Fibroblast of villous mesenchyme (primary cell): ENCODE data around the gene MAN1C1. TPM values are rescaled to one million over a fixed set of nuclear protein-coding genes. Genes with fewer than 3 reads are reported as not detected.
A peak's percentile ranks its signal among the peaks of the same experiment; 100 is the strongest.

ENCODE experiments used
- DNase-seq: peaks from one replicate; pipeline ENCODE4 v3.0.0-alpha.2; 2010; ENCODE audit warnings: low read depth
- H3K4me3 ChIP-seq: 2 replicates; pipeline ENCODE4 v1.5.1; 2011; ENCODE audit warnings: low read depth, mild to moderate bottlenecking, low read length
- total RNA-seq: library from RNA; depleted of rRNA; stranded (reverse); fragments of >200 nt; gene quantifications from 2 replicates; pipeline ENCODE4 v1.2.3, GENCODE V29; 2012
- TF ChIP-seq, protein P1 (sequence below): IDR thresholded peaks from 2 replicates; pipeline ENCODE4 v1.5.1; 2012; ENCODE audit warnings: low read depth, mild to moderate bottlenecking, low read length; ENCODE audit not compliant: insufficient read depth

MAN1C1 gene
- total RNA-seq, 1 donor = 5.2 TPM

DNA sequence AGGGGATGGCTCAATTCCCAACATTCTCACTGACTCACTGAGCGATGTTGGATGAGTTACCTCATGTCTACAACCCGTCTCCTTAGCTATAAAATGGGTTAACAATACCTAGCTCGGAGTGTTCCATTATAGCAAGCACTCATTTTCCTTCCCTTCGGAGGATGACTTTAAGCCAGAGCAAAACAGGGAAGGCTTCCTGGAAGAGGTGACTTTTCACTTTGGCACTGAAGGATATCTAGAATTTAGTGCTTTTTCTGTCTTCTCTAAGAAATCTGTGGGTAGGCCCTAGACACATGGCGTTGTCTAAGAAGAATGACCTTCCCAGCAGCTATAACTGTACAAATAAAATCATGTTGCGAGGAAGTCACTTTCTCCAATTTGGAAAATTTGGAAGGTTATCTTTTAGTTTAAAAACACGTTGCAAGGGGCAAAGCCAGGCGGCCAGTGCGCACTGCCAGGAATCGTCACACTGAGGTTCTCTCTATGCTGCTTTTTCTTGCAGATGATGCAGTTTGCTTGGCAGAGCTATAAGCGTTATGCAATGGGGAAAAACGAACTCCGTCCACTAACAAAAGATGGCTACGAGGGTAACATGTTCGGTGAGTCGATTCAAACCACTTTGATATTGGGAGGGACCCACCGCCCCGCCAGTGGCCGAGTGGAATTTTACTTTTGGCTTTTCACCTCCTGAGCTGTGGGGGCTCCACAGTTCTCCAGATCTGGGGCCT, 69.5 kb downstream of the MAN1C1 start:
- TF ChIP-seq, protein P1, sequence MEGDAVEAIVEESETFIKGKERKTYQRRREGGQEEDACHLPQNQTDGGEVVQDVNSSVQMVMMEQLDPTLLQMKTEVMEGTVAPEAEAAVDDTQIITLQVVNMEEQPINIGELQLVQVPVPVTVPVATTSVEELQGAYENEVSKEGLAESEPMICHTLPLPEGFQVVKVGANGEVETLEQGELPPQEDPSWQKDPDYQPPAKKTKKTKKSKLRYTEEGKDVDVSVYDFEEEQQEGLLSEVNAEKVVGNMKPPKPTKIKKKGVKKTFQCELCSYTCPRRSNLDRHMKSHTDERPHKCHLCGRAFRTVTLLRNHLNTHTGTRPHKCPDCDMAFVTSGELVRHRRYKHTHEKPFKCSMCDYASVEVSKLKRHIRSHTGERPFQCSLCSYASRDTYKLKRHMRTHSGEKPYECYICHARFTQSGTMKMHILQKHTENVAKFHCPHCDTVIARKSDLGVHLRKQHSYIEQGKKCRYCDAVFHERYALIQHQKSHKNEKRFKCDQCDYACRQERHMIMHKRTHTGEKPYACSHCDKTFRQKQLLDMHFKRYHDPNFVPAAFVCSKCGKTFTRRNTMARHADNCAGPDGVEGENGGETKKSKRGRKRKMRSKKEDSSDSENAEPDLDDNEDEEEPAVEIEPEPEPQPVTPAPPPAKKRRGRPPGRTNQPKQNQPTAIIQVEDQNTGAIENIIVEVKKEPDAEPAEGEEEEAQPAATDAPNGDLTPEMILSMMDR = no peak
- no peak for DNase-seq
- H3K4me3 ChIP-seq = no peak overlapping the region

DNA sequence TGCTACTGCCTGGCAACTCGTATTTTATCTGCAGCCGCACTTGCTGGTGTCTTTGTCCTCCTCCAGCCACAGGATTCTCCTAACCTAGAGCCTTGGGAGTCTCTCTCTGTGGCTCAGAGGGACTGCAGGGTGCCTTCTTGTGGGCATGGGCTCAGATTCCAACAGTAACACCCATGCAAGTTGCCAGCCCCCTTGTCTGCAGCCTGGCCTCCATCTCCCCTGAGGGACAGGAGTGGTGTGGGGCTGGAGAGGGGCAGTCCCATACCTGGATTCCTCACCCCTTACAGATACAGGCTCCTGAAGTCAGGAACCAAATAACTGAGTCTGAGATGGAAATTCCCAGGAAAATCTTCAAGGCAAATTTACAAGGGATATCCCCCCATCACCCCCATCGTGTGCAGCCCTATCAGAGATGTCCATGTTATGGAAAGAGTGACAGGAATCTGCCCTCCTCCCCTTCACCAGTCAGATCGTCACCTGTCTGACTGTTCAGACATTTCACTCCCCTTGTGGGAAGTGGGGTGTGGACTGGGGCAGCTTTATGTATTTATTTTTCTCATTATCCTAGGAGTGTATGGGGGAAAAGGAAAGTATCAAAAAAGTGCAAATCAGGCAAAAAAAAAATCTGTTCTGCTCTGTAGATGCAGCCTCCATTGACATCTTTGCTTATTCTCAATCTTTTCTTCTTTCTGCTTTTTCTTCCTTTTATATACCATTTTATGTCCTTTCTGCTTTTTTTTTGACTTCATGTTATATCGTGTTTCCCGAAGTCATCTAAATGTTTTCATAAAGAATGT, 70.8 kb downstream of the MAN1C1 start:
- TF ChIP-seq, protein P1 = no peak
- no peak for DNase-seq

DNA sequence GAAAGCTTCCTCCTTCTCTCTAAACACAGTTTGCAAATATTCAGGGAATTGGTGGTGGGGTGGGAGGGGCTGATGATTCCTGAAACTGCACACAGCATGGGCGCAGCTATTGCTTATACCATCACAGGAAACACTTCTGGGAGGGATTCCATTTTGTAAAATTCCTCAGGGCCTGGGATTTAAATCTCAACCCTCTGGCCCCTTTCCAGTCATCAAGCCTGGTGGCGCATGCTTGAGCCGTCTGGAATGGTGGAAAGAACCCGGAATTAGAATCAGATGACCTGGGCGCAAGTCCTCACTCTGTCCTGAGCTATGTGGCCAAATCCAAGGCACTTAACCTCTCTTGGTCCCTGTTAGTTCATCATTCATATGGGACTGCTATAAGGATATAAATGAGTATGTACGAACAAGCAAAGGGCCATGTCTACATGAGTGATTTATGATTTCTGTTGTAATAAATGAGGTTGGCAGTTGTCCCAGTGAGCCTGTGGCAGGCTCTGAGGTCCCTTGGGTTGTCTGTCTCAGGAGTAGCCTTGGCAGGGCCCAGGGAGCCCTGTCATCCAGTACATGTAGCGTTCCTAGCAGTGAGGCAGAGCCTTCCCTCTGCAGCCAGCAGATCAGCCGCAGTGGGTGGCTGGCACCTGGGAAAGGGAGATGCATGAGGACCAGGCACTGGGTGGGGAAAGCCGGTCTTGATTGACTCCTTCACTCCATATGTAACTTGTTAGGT, 72.0 kb downstream of the MAN1C1 start:
- TF ChIP-seq, protein P1 = no peak
- peak; percentile 78 for DNase-seq

More for the DNA sequence above, 70.8 kb downstream of the MAN1C1 start:
- no peak overlapping the region for H3K4me3 ChIP-seq

DNA sequence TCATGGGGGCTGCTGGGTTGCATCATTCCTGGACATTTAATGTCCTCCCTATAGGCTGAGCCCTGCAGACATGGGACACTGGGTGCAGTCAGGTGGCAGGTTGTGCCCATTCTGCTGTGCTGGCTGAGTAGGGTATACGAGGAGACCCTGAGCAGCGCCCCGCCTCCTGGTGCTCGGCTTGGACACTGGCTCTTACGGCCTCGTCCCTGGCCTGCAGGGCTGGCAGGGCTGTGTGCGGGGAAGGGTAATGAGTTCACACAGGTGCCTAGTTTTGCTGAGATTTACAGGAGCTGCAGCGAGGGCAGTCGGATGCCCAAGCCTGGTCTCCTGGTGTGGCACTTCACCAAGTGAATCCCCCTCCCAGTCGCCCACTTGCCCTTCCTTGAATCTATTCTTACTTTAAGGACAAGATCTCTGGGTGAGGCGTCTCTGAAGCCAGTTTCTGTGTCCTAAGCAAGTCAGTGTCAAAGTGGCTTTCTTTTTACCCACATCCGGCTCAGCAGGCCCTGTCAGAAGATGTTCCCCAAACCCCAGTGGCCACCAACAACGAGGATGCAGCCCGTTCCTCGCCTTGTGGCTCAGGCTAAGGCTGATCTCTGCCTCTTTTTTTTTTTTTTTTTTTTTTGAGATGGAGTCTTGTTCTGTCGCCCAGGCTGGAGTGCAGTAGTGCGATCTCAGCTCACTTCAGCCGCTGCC, 73.2 kb downstream of the MAN1C1 start:
- TF ChIP-seq, protein P1 = no peak
- no peak overlapping the region for H3K4me3 ChIP-seq
- no peak for DNase-seq

More for the DNA sequence above, 72.0 kb downstream of the MAN1C1 start:
- no peak overlapping the region for H3K4me3 ChIP-seq

DNA sequence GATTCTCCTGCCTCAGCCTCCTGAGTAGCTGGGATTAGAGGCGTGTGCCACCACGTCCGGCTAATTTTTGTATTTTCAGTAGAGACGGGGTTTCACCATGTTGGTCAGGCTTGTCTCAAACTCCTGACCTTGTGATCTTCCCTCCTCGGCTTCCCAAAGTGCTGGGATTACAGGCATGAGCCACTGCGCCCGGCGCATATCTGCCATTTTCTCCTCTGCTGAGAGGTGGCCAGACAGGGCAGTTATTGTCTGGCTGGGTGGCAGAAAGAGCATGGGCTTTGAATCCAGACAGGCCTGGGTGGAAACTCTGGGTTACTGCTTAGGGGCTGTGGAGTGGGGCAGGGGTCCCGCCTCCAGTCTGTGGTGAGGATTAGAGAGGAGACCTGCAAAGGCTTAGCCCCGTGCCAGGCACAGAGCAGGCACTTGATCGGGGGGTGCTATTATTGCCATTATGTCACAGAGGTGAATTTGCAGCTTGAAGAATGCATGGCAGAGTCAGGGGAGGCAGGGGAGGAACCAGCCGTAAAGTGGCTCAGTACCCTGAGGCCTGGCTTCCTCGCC, 73.9 kb downstream of the MAN1C1 start:
- no peak for DNase-seq
- H3K4me3 ChIP-seq = no peak overlapping the region
- TF ChIP-seq, protein P1 = no peak

DNA sequence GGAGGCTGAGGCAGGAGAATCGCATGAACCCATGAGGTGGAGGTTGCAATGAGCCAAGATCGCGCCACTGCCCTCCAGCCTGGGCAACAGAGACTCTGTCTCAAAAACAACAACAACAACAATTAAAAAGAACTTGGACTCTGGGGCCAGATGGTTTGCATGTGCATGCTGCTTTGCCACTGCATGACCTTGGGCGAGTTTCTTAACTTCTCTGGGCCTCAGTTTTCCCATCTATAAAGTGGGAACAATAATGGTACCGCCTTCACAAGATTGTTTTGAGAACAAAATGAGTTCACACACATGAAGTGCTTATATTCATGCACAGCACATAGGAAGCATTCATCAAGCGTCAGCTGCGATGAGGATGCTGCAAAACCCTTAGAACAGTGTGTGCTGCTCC, 74.6 kb downstream of the MAN1C1 start:
- TF ChIP-seq, protein P1 = no peak
- H3K4me3 ChIP-seq = no peak overlapping the region
- no peak for DNase-seq
